GM12878 (cell line): ENCODE data around the gene PRDX1. TPM values are rescaled to one million over a fixed set of nuclear protein-coding genes. Genes with fewer than 3 reads are reported as not detected.

Source experiments
- CREB1 ChIP-seq: IDR thresholded peaks from 2 replicates; pipeline ENCODE4 v1.6.1; 2012; ENCODE audit warnings: low read depth, mild to moderate bottlenecking, inconsistent platforms
- CREM ChIP-seq: IDR thresholded peaks from 2 replicates; pipeline ENCODE4 v1.6.1; 2014; ENCODE audit warnings: antibody characterized with exemption, low read depth
- ETV6 ChIP-seq, 2 experiments: fragments of 450-650 bp in 1 of 2; IDR thresholded peaks in 1 of 2; conservative IDR thresholded peaks in 1 of 2; 2 replicates each; pipeline ENCODE4 v1.6.1; 2014; ENCODE audit warnings: antibody characterized with exemption in 1 of 2, borderline replicate concordance in 1 of 2, low read depth in 1 of 2, mild to moderate bottlenecking in 1 of 2, moderate library complexity in 1 of 2
- EZH2 ChIP-seq: IDR thresholded peaks from 2 replicates; pipeline ENCODE4 v1.6.1; 2012; ENCODE audit warnings: low read depth, mild to moderate bottlenecking, control low read depth, inconsistent platforms, low read length, borderline replicate concordance; ENCODE audit not compliant: control insufficient read depth
- FOS ChIP-seq: IDR thresholded peaks from 3 replicates; pipeline ENCODE4 v1.6.1; 2011; ENCODE audit warnings: borderline replicate concordance; ENCODE audit not compliant: insufficient read length; ENCODE audit errors: extremely low read depth
- GABPA ChIP-seq: IDR thresholded peaks from 2 replicates; pipeline ENCODE4 v1.6.1; 2014; ENCODE audit warnings: antibody characterized with exemption, low read depth, mild to moderate bottlenecking, inconsistent platforms
- HDGF ChIP-seq: fragments of 450-650 bp; IDR thresholded peaks from 2 replicates; pipeline ENCODE4 v1.6.1; 2016; ENCODE audit warnings: antibody characterized with exemption
- MXI1 ChIP-seq: fragments of 150-350 bp; IDR thresholded peaks from 2 replicates; pipeline ENCODE4 v1.6.1; 2011; ENCODE audit warnings: low read depth, mild to moderate bottlenecking, inconsistent platforms, low read length, improper control_type of control experiment
- PML ChIP-seq: IDR thresholded peaks from 2 replicates; pipeline ENCODE4 v1.6.1; 2012; ENCODE audit warnings: low read length, inconsistent platforms
- POLR2A ChIP-seq: IDR thresholded peaks from 2 replicates; pipeline ENCODE4 v1.6.1; 2011; ENCODE audit warnings: low read depth, mild to moderate bottlenecking, low read length
- POLR2AphosphoS5 ChIP-seq: IDR thresholded peaks from 2 replicates; pipeline ENCODE4 v1.6.1; 2011; ENCODE audit warnings: mild to moderate bottlenecking, low read length, inconsistent platforms
- SIN3A ChIP-seq: IDR thresholded peaks from 2 replicates; pipeline ENCODE4 v1.6.1; 2012; ENCODE audit warnings: low read depth, low read length, improper control_type of control experiment
- ZNF207 ChIP-seq: fragments of 450-650 bp; IDR thresholded peaks from 2 replicates; pipeline ENCODE4 v1.6.1; 2014; ENCODE audit warnings: antibody characterized with exemption, mild to moderate bottlenecking, borderline replicate concordance
- polyA plus RNA-seq, 11 experiments: library from polyadenylated mRNA; depleted of rRNA in 4 of 11; unstranded in 6 of 11; stranded (reverse) in 5 of 11; fragments of >200 nt; fragmentation: Nextera tagmentation in 4 of 11; fragmentation: Illumina TruSeq in 1 of 11; extraction: Ambion mirVana in 4 of 11; extraction: Trizol in 1 of 11; gene quantifications; 1 replicate in 1 of 11; 2 replicates in 10 of 11; pipeline versions ENCODE4 v1.2.1 to v1.2.3, GENCODE V29; 2011 to 2016; ENCODE audit warnings: inconsistent platforms in 2 of 11, missing spikeins in 2 of 11, low read depth in 1 of 11
- total RNA-seq, 4 experiments: library from RNA; depleted of rRNA in 3 of 4; stranded (reverse); fragments of >200 nt in 3 of 4; fragmentation: Illumina TruSeq in 1 of 4; extraction: Trizol in 1 of 4; gene quantifications; 2 replicates each; pipeline versions ENCODE4 v1.2.1 to v1.2.3, GENCODE V29; 2013 to 2021
- TF ChIP-seq, protein P1 (sequence below): fragments of 450-650 bp; formaldehyde crosslinking; IDR thresholded peaks from 2 replicates; pipeline ENCODE4 v1.4.0; 2022; ENCODE audit warnings: mild to moderate bottlenecking, moderate library complexity
- TF ChIP-seq, protein P2 (sequence below): IDR thresholded peaks from 2 replicates; pipeline ENCODE4 v1.6.1; 2012; ENCODE audit warnings: low read depth, low read length, improper control_type of control experiment
- TF ChIP-seq, protein P3 (sequence below): IDR thresholded peaks from 2 replicates; pipeline ENCODE4 v1.6.1; 2011; ENCODE audit warnings: low read depth, low read length, improper control_type of control experiment, borderline replicate concordance
- TF ChIP-seq, protein P4 (sequence below): fragments of 450-650 bp; formaldehyde crosslinking; IDR thresholded peaks from 2 replicates; pipeline ENCODE4 v1.5.0; 2022; ENCODE audit warnings: mild to moderate bottlenecking, missing genetic modification characterization
- TF ChIP-seq, protein P5 (sequence below): fragments of 450-650 bp; IDR thresholded peaks from 2 replicates; pipeline ENCODE4 v1.6.1; 2014; ENCODE audit warnings: mild to moderate bottlenecking

Gene PRDX1
- total and polyA plus RNA-seq, 10 of the 15 experiments (the other 5 are each of a cell fraction or from before 2014, with no cell fraction given) = 659 to 1,775 (median 811) TPM

DNA sequence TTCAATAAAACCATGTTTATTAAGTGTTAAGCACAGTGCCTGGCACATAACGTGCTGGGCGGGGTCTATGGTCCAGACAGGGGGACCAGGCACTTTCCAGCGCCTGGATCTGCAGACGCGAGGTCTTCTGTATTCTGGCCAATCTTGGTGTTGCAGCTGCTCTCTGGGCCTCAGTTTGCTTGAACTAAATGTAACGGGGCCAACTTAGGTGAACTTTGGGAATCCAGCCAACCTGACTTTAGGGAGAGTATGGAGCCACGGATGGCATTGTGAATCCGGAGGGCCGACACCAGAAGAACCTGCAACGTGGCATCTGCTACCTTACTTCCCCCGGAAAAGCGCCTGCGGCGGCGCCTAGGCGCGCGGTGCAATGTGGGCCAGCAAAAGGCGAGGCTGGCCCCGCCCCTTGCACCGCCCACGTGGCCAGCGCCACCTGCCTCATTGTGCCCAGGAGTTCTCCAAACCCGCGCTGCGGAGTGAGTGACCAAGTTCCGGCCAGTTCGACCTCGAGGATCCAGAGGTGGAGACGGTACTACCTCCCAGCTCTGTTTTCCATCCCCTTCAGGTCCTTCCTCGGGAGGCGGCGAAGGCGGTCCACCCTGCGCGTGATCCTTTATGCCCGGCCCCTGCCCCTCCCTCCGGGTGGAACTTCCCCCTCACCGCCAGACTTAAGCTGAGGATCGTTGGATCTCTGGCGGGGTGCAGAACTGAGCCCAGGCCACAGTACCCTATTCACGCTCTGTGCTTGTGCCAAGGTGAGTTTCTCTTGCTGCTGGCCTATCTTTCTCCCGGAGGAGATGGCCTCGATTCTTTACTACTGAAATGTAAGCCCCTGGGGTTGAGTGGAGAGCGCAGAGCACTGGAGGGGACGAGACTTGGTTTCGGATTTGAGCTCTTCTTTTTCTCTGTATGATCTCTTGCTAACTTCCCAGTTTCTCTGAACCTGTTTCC is 29.0 kb upstream of the PRDX1 start, which contains the start of gene AKR1A1 (continued):
- TF ChIP-seq CREM = 0 out of 2 replicates have a peak, but pooled peaks have one; percentile 28
- peak; percentile 86; the same call in 1 of the 2 replicates for TF ChIP-seq HDGF
- peak; percentile 97 for TF ChIP-seq POLR2AphosphoS5
- TF ChIP-seq FOS = no peak
- peak; percentile 82; the same call in 1 of the 2 replicates for TF ChIP-seq PML
- TF ChIP-seq, protein P1, sequence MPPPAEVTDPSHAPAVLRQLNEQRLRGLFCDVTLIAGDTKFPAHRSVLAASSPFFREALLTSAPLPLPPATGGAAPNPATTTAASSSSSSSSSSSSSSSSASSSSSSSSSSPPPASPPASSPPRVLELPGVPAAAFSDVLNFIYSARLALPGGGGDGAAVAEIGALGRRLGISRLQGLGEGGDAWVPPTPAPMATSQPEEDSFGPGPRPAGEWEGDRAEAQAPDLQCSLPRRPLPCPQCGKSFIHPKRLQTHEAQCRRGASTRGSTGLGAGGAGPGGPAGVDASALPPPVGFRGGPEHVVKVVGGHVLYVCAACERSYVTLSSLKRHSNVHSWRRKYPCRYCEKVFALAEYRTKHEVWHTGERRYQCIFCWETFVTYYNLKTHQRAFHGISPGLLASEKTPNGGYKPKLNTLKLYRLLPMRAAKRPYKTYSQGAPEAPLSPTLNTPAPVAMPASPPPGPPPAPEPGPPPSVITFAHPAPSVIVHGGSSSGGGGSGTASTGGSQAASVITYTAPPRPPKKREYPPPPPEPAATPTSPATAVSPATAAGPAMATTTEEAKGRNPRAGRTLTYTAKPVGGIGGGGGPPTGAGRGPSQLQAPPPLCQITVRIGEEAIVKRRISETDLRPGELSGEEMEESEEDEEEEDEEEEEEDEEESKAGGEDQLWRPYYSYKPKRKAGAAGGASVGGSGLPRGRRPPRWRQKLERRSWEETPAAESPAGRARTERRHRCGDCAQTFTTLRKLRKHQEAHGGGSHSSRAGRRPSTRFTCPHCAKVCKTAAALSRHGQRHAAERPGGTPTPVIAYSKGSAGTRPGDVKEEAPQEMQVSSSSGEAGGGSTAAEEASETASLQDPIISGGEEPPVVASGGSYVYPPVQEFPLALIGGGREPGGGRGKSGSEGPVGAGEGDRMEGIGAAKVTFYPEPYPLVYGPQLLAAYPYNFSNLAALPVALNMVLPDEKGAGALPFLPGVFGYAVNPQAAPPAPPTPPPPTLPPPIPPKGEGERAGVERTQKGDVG (CRISPR knock-in tag) = 0 out of 2 replicates have a peak, but pooled peaks have one; percentile 55
- peak; percentile 60; the same call in 1 of the 2 replicates for TF ChIP-seq ZNF207
- TF ChIP-seq, protein P2, sequence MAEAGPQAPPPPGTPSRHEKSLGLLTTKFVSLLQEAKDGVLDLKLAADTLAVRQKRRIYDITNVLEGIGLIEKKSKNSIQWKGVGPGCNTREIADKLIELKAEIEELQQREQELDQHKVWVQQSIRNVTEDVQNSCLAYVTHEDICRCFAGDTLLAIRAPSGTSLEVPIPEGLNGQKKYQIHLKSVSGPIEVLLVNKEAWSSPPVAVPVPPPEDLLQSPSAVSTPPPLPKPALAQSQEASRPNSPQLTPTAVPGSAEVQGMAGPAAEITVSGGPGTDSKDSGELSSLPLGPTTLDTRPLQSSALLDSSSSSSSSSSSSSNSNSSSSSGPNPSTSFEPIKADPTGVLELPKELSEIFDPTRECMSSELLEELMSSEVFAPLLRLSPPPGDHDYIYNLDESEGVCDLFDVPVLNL = 0 out of 2 replicates have a peak, but pooled peaks have one; percentile 32
- TF ChIP-seq, protein P3, sequence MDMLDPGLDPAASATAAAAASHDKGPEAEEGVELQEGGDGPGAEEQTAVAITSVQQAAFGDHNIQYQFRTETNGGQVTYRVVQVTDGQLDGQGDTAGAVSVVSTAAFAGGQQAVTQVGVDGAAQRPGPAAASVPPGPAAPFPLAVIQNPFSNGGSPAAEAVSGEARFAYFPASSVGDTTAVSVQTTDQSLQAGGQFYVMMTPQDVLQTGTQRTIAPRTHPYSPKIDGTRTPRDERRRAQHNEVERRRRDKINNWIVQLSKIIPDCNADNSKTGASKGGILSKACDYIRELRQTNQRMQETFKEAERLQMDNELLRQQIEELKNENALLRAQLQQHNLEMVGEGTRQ = peak; percentile 80
- peak; percentile 92 for TF ChIP-seq MXI1
- peak; percentile 46; the same call in 1 of the 2 replicates for TF ChIP-seq CREB1
- TF ChIP-seq POLR2A = peak; percentile 92
- TF ChIP-seq, protein P4, sequence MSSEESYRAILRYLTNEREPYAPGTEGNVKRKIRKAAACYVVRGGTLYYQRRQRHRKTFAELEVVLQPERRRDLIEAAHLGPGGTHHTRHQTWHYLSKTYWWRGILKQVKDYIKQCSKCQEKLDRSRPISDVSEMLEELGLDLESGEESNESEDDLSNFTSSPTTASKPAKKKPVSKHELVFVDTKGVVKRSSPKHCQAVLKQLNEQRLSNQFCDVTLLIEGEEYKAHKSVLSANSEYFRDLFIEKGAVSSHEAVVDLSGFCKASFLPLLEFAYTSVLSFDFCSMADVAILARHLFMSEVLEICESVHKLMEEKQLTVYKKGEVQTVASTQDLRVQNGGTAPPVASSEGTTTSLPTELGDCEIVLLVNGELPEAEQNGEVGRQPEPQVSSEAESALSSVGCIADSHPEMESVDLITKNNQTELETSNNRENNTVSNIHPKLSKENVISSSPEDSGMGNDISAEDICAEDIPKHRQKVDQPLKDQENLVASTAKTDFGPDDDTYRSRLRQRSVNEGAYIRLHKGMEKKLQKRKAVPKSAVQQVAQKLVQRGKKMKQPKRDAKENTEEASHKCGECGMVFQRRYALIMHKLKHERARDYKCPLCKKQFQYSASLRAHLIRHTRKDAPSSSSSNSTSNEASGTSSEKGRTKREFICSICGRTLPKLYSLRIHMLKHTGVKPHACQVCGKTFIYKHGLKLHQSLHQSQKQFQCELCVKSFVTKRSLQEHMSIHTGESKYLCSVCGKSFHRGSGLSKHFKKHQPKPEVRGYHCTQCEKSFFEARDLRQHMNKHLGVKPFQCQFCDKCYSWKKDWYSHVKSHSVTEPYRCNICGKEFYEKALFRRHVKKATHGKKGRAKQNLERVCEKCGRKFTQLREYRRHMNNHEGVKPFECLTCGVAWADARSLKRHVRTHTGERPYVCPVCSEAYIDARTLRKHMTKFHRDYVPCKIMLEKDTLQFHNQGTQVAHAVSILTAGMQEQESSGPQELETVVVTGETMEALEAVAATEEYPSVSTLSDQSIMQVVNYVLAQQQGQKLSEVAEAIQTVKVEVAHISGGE (CRISPR knock-in tag) = no peak
- TF ChIP-seq, protein P5, sequence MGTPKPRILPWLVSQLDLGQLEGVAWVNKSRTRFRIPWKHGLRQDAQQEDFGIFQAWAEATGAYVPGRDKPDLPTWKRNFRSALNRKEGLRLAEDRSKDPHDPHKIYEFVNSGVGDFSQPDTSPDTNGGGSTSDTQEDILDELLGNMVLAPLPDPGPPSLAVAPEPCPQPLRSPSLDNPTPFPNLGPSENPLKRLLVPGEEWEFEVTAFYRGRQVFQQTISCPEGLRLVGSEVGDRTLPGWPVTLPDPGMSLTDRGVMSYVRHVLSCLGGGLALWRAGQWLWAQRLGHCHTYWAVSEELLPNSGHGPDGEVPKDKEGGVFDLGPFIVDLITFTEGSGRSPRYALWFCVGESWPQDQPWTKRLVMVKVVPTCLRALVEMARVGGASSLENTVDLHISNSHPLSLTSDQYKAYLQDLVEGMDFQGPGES = no peak
- TF ChIP-seq SIN3A = peak; percentile 82; the same call in 1 of the 2 replicates
- TF ChIP-seq GABPA = peak; percentile 72
- TF ChIP-seq EZH2 = no peak
- TF ChIP-seq ETV6 (conservative IDR thresholded peaks at IDR 0.05 in 1 of 2, IDR thresholded peaks at IDR 0.05 in 1 of 2; ENCODE audit: borderline replicate concordance in 1 of 2, low read depth in 1 of 2) = 0 out of 4 replicates have a peak, but pooled peaks of 1 of the 2 experiments have one; percentile 39
